ENCODE results near the gene BIN1. TPM values are rescaled to one million over a fixed set of nuclear protein-coding genes. Genes with fewer than 3 reads are reported as not detected.

Gene BIN1
- total and polyA plus RNA-seq, 8 donors, result 32.0 to 98.7 (median 76.7) TPM

- Histone ChIP-seq H3K27me3 (no peaks in the 10 kb centered on the region), H3K4me1 (peaks cover 0 to 10% of the 10 kb centered on the region in 2 donors), H3K36me3 (no peaks in the 10 kb centered on the region), H3K27ac (no peak overlapping the region), H3K4me3 (no peak overlapping the region), H3K9me3 (peaks cover 0 to 2% of the 10 kb centered on the region in 2 donors)
- ATAC-seq (peak; percentile 76), DNase-seq (peak in 2 of 4 donors; percentile 61 to 65)
- TF ChIP-seq CTCF (IDR thresholded peaks at IDR 0.05), result no peak
- intact Hi-C loops (cut with DNase I), result no loop called here
These were observed 28.2 kb upstream of the BIN1 start for GRCh38 chr2:127134833-127135830.

- DNase-seq, result no peak
- peaks cover 0 to 2% of the 10 kb centered on the region in 2 donors for H3K9me3 ChIP-seq
- H3K36me3 ChIP-seq, result no peaks in the 10 kb centered on the region
- ATAC-seq, result no peak
- no peak overlapping the region for H3K4me3 ChIP-seq
- no peak for TF ChIP-seq CTCF (IDR thresholded peaks at IDR 0.05)
- H3K27ac ChIP-seq, result no peak overlapping the region
- intact Hi-C loops (cut with DNase I), result no loop called here
- H3K27me3 ChIP-seq, result no peaks in the 10 kb centered on the region
- peaks cover 0 to 10% of the 10 kb centered on the region in 2 donors for H3K4me1 ChIP-seq
These were observed 27.3 kb upstream of the BIN1 start for GRCh38 chr2:127134235-127134634.

GRCh38 chr2:127133793-127134192 is 26.8 kb upstream of the BIN1 start:
- Histone ChIP-seq H3K4me3 (no peak overlapping the region), H3K27me3 (no peaks in the 10 kb centered on the region), H3K27ac (no peak overlapping the region), H3K4me1 (peaks cover 0 to 10% of the 10 kb centered on the region in 2 donors), H3K9me3 (no peaks in the 10 kb centered on the region), H3K36me3 (no peaks in the 10 kb centered on the region)
- ATAC-seq (no peak), DNase-seq (no peak)
- no peak for TF ChIP-seq CTCF (IDR thresholded peaks at IDR 0.05)
- intact Hi-C loops (cut with DNase I), result no loop called here

DNA sequence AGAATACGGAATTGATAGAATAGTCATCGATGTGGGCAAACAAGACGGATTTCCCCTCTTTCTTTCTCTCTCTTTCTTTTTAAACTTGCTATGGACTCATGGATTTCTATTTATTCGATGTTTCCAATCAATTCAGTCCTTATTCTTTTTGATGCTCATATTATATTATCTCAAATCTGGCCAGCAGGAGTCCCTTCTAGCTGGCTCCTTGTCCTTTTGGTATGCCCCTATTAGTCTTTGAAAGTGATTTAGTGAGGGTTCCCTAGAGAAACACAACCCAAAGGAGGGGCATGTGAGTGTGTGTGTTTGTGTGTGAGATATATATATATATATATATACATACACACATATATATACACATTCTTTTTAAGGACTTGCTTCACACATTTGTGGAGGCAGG is 23.5 kb upstream of the BIN1 start:
- H3K27me3 ChIP-seq, result no peaks in the 10 kb centered on the region
- no peaks in the 10 kb centered on the region for H3K9me3 ChIP-seq
- no peak overlapping the region for H3K27ac ChIP-seq
- ATAC-seq, result no peak
- H3K4me1 ChIP-seq, result peaks cover 0 to 14% of the 10 kb centered on the region in 2 donors
- DNase-seq, result no peak
- no peaks in the 10 kb centered on the region for H3K36me3 ChIP-seq
- intact Hi-C loops (cut with DNase I), result no loop called here
- TF ChIP-seq CTCF (IDR thresholded peaks at IDR 0.05), result no peak
- H3K4me3 ChIP-seq, result no peak overlapping the region

GRCh38 chr2:127129937-127130336 is 23.0 kb upstream of the BIN1 start:
- intact Hi-C loops (cut with DNase I), result no loop called here
- no peak for TF ChIP-seq CTCF (IDR thresholded peaks at IDR 0.05)
- Histone ChIP-seq H3K4me1 (peaks cover 0 to 9% of the 10 kb centered on the region in 2 donors), H3K9me3 (no peaks in the 10 kb centered on the region), H3K36me3 (no peaks in the 10 kb centered on the region), H3K27me3 (no peaks in the 10 kb centered on the region), H3K4me3 (no peak overlapping the region), H3K27ac (no peak overlapping the region)
- ATAC-seq (no peak), DNase-seq (no peak)
